RWPE2 (cell line): ENCODE results near the gene CLDN11.

Experiments
- ATAC-seq: fragments of 200-7000 bp; cut with Tn5 transposase; 3 replicates; pipeline ENCODE4 v1.9.1; 2021; ENCODE audit warnings: low read depth
- DNase-seq: peaks from one replicate; pipeline ENCODE4 v3.0.0-alpha.2; 2020; ENCODE audit warnings: low spot score
- H3K27ac ChIP-seq: fragments of 450-650 bp; 2 replicates; pipeline ENCODE4 v1.5.1; 2017; ENCODE audit warnings: mild to moderate bottlenecking; ENCODE audit not compliant: poor library complexity, severe bottlenecking
- H3K27me3 ChIP-seq: fragments of 250-450 bp; sonication (Bioruptor Pico); 2 replicates; pipeline ENCODE4 v1.5.1; 2021; ENCODE audit warnings: mild to moderate bottlenecking, moderate library complexity; ENCODE audit not compliant: insufficient read depth, poor library complexity, severe bottlenecking
- H3K36me3 ChIP-seq: fragments of 250-450 bp; sonication (Bioruptor Pico); 2 replicates; pipeline ENCODE4 v1.5.1; 2020; ENCODE audit warnings: low read depth, mild to moderate bottlenecking, moderate library complexity
- H3K4me1 ChIP-seq: fragments of 250-450 bp; sonication (Bioruptor Pico); 2 replicates; pipeline ENCODE4 v1.5.1; 2021; ENCODE audit warnings: mild to moderate bottlenecking, moderate library complexity; ENCODE audit not compliant: insufficient read depth, poor library complexity, severe bottlenecking
- H3K4me3 ChIP-seq: fragments of 250-450 bp; sonication (Bioruptor Pico); 2 replicates; pipeline ENCODE4 v1.5.1; 2021; ENCODE audit warnings: mild to moderate bottlenecking, moderate library complexity; ENCODE audit not compliant: severe bottlenecking
- H3K9me3 ChIP-seq: fragments of 250-450 bp; sonication (Bioruptor Pico); 2 replicates; pipeline ENCODE4 v1.5.1; 2021; ENCODE audit warnings: mild to moderate bottlenecking, moderate library complexity; ENCODE audit not compliant: severe bottlenecking
- CTCF ChIP-seq: fragments of 450-650 bp; IDR thresholded peaks from one replicate; pipeline ENCODE4 v1.5.1; 2017; ENCODE audit warnings: mild to moderate bottlenecking, moderate library complexity; ENCODE audit not compliant: poor library complexity, severe bottlenecking

CLDN11 gene

GRCh38 chr3:170410428-170411029 is 8.1 kb upstream of the CLDN11 start:
- Histone ChIP-seq H3K27me3 (no peaks in the 10 kb centered on the region), H3K4me1 (no peaks in the 10 kb centered on the region), H3K9me3 (no peaks in the 10 kb centered on the region), H3K27ac (no peak overlapping the region), H3K36me3 (no peaks in the 10 kb centered on the region), H3K4me3 (no peak overlapping the region)
- DNase-seq (no peak), ATAC-seq (no peak)
- peak; percentile 87 for TF ChIP-seq CTCF

- Histone ChIP-seq H3K27me3 (no peaks in the 10 kb centered on the region), H3K4me1 (no peaks in the 10 kb centered on the region), H3K36me3 (no peaks in the 10 kb centered on the region), H3K9me3 (no peaks in the 10 kb centered on the region), H3K4me3 (no peak overlapping the region), H3K27ac (no peak overlapping the region)
- no peak for TF ChIP-seq CTCF
- ATAC-seq (no peak), DNase-seq (no peak)
Measured at GRCh38 chr3:170413291-170413690, 5.4 kb upstream of the CLDN11 start.

GRCh38 chr3:170414202-170414663 is 4.4 kb upstream of the CLDN11 start:
- Histone ChIP-seq H3K4me3 (no peak overlapping the region), H3K27ac (no peak overlapping the region), H3K4me1 (no peaks in the 10 kb centered on the region), H3K9me3 (no peaks in the 10 kb centered on the region), H3K36me3 (no peaks in the 10 kb centered on the region), H3K27me3 (peaks cover 5% of the 10 kb centered on the region)
- DNase-seq = no peak
- ATAC-seq = peak; percentile 49; the same call in 2 of the 3 replicates
- TF ChIP-seq CTCF = peak; percentile 98

GRCh38 chr3:170417090-170417489 is 1.6 kb upstream of the CLDN11 start:
- H3K4me3 ChIP-seq = no peak overlapping the region
- ATAC-seq (no peak), DNase-seq (no peak)
- no peak for TF ChIP-seq CTCF
- H3K36me3 ChIP-seq = no peaks in the 10 kb centered on the region
- no peaks in the 10 kb centered on the region for H3K4me1 ChIP-seq
- peaks cover 8% of the 10 kb centered on the region for H3K27me3 ChIP-seq
- no peaks in the 10 kb centered on the region for H3K9me3 ChIP-seq
- H3K27ac ChIP-seq = no peak overlapping the region

- H3K27me3 ChIP-seq = peaks cover 8% of the 10 kb centered on the region
- H3K27ac ChIP-seq = no peak overlapping the region
- TF ChIP-seq CTCF = no peak
- H3K4me3 ChIP-seq = no peak overlapping the region
- no peaks in the 10 kb centered on the region for H3K4me1 ChIP-seq
- H3K36me3 ChIP-seq = no peaks in the 10 kb centered on the region
- peak; percentile 10; the same call in 2 of the 3 replicates for ATAC-seq
- DNase-seq = no peak
- H3K9me3 ChIP-seq = no peaks in the 10 kb centered on the region
Measured at GRCh38 chr3:170419557-170420087, 954 bp downstream of the CLDN11 start.
